WTC11 (cell line): Measurements from ENCODE around the gene NEO1. TPM values are rescaled to one million over a fixed set of nuclear protein-coding genes. Genes with fewer than 3 reads are reported as not detected.

Source experiments
- ATAC-seq: fragments of 200-7000 bp; cut with Tn5 transposase; 2 replicates; pipeline ENCODE4 v1.10.0; 2021; ENCODE audit warnings: mild to moderate bottlenecking, moderate library complexity
- CTCF ChIA-PET: fragments of 300-600 bp; sonication (Branson Sonifier 250); formaldehyde crosslinking; loops from one replicate; lab custom pipeline; 2021; ENCODE audit warnings: antibody characterized with exemption; lab: Charles Lee
- POLR2A ChIA-PET: fragments of 350-600 bp; sonication (Branson Sonifier 250); formaldehyde crosslinking; loops from one replicate; lab custom pipeline; 2021; ENCODE audit warnings: antibody characterized with exemption; lab: Charles Lee
- DNase-seq: peaks from one replicate; pipeline ENCODE4 v3.0.0; 2021; ENCODE audit warnings: low spot score
- H3K27ac Mint-ChIP-seq: 2 replicates; pipeline ENCODE4 v1.8.0; 2021; ENCODE audit warnings: mixed read lengths
- H3K27me3 Mint-ChIP-seq: 2 replicates; pipeline ENCODE4 v1.8.0; 2021; ENCODE audit warnings: low read depth, mild to moderate bottlenecking, moderate library complexity, mixed read lengths
- H3K36me3 Mint-ChIP-seq: 2 replicates; pipeline ENCODE4 v1.8.0; 2021; ENCODE audit warnings: mixed read lengths
- H3K4me1 Mint-ChIP-seq: 2 replicates; pipeline ENCODE4 v1.8.0; 2022; ENCODE audit warnings: mixed read lengths
- H3K4me3 Mint-ChIP-seq: 2 replicates; pipeline ENCODE4 v1.8.0; 2021; ENCODE audit warnings: mild to moderate bottlenecking, moderate library complexity, mixed read lengths
- H3K9me3 Mint-ChIP-seq: 2 replicates; pipeline ENCODE4 v1.8.0; 2021; ENCODE audit warnings: mixed read lengths
- CREM ChIP-seq: sonication (generic); formaldehyde crosslinking; IDR thresholded peaks from 2 replicates; pipeline ENCODE4 v1.8.1; 2022; ENCODE audit warnings: mild to moderate bottlenecking, missing genetic modification reagents, moderate library complexity
- ELF4 ChIP-seq: sonication (generic); formaldehyde crosslinking; IDR thresholded peaks from 2 replicates; pipeline ENCODE4 v1.8.1; 2022; ENCODE audit warnings: low read depth, mild to moderate bottlenecking, moderate library complexity, missing genetic modification reagents
- ESRRA ChIP-seq: sonication (generic); formaldehyde crosslinking; IDR thresholded peaks from 2 replicates; pipeline ENCODE4 v1.8.1; 2022; ENCODE audit warnings: mild to moderate bottlenecking, missing genetic modification reagents, borderline replicate concordance
- ETV6 ChIP-seq: sonication (generic); formaldehyde crosslinking; IDR thresholded peaks from 2 replicates; pipeline ENCODE4 v1.8.1; 2022; ENCODE audit warnings: mild to moderate bottlenecking, missing genetic modification reagents
- IRF2 ChIP-seq: sonication (generic); formaldehyde crosslinking; IDR thresholded peaks from 2 replicates; pipeline ENCODE4 v1.8.0; 2022; ENCODE audit warnings: low read depth, missing genetic modification reagents, borderline replicate concordance
- JAZF1 ChIP-seq: fragments of 250-450 bp; sonication (Bioruptor Pico); IDR thresholded peaks from 2 replicates; pipeline ENCODE4 v1.9.0; 2021; ENCODE audit warnings: moderate library complexity, mild to moderate bottlenecking, inconsistent platforms
- KAT7 ChIP-seq: sonication (generic); formaldehyde crosslinking; IDR thresholded peaks from 2 replicates; pipeline ENCODE4 v1.8.1; 2023; ENCODE audit warnings: missing genetic modification reagents, mild to moderate bottlenecking, borderline replicate concordance
- NFE2L1 ChIP-seq: sonication (generic); formaldehyde crosslinking; IDR thresholded peaks from 2 replicates; pipeline ENCODE4 v1.8.1; 2023; ENCODE audit warnings: missing genetic modification reagents
- NR2C2 ChIP-seq: sonication (generic); formaldehyde crosslinking; IDR thresholded peaks from 2 replicates; pipeline ENCODE4 v1.8.0; 2022; ENCODE audit warnings: mild to moderate bottlenecking, missing genetic modification reagents
- NR3C1 ChIP-seq: sonication (generic); formaldehyde crosslinking; conservative IDR thresholded peaks from 2 replicates; pipeline ENCODE4 v1.8.1; 2023; ENCODE audit warnings: low read depth, mild to moderate bottlenecking, missing genetic modification reagents
- RELA ChIP-seq: sonication (generic); formaldehyde crosslinking; IDR thresholded peaks from 2 replicates; pipeline ENCODE4 v1.8.1; 2022; ENCODE audit warnings: missing genetic modification reagents, mild to moderate bottlenecking, borderline replicate concordance
- SMAD4 ChIP-seq: sonication (generic); formaldehyde crosslinking; IDR thresholded peaks from 2 replicates; pipeline ENCODE4 v1.8.0; 2022; ENCODE audit warnings: mild to moderate bottlenecking, missing genetic modification reagents
- SOX15 ChIP-seq: fragments of 250-450 bp; sonication (Bioruptor Pico); IDR thresholded peaks from 2 replicates; pipeline ENCODE4 v1.9.0; 2021; ENCODE audit warnings: mild to moderate bottlenecking
- TCF7 ChIP-seq: sonication (generic); formaldehyde crosslinking; IDR thresholded peaks from 2 replicates; pipeline ENCODE4 v1.8.0; 2022; ENCODE audit warnings: mild to moderate bottlenecking, low read depth, missing genetic modification reagents, moderate library complexity
- TP53 ChIP-seq: sonication (generic); formaldehyde crosslinking; IDR thresholded peaks from 2 replicates; pipeline ENCODE4 v1.8.1; 2023; ENCODE audit warnings: mild to moderate bottlenecking, missing genetic modification reagents
- ZNF219 ChIP-seq: sonication (generic); formaldehyde crosslinking; IDR thresholded peaks from 2 replicates; pipeline ENCODE4 v1.8.0; 2023; ENCODE audit warnings: missing genetic modification reagents, mild to moderate bottlenecking, borderline replicate concordance
- ZNF263 ChIP-seq: sonication (generic); formaldehyde crosslinking; IDR thresholded peaks from 2 replicates; pipeline ENCODE4 v1.8.1; 2022; ENCODE audit warnings: low read depth, mild to moderate bottlenecking, moderate library complexity, missing genetic modification reagents
- ZNF423 ChIP-seq: fragments of 250-450 bp; sonication (Bioruptor Pico); IDR thresholded peaks from 2 replicates; pipeline ENCODE4 v2.1.2; 2022; ENCODE audit warnings: mild to moderate bottlenecking, moderate library complexity
- total RNA-seq: library from RNA; stranded (reverse); gene quantifications from 3 replicates; pipeline ENCODE4 v1.2.3, GENCODE V29; 2021
- TF ChIP-seq, protein P1 (sequence below): sonication (generic); formaldehyde crosslinking; conservative IDR thresholded peaks from 2 replicates; pipeline ENCODE4 v1.8.1; 2022; ENCODE audit warnings: mild to moderate bottlenecking, missing genetic modification reagents
- TF ChIP-seq, protein P2 (sequence below): sonication (generic); formaldehyde crosslinking; IDR thresholded peaks from 2 replicates; pipeline ENCODE4 v1.8.0; 2022; ENCODE audit warnings: mild to moderate bottlenecking, missing genetic modification reagents
- TF ChIP-seq, protein P3 (sequence below): sonication (generic); formaldehyde crosslinking; IDR thresholded peaks from 2 replicates; pipeline ENCODE4 v1.8.1; 2022; ENCODE audit warnings: low read depth, missing genetic modification reagents, borderline replicate concordance
- TF ChIP-seq, protein P4 (sequence below): sonication (generic); formaldehyde crosslinking; IDR thresholded peaks from 2 replicates; pipeline ENCODE4 v1.8.1; 2022; ENCODE audit warnings: missing genetic modification reagents, borderline replicate concordance
- TF ChIP-seq, protein P5 (sequence below): sonication (generic); formaldehyde crosslinking; IDR thresholded peaks from 2 replicates; pipeline ENCODE4 v1.8.1; 2022; ENCODE audit warnings: mild to moderate bottlenecking, missing genetic modification reagents, moderate library complexity, borderline replicate concordance

Gene NEO1
- total RNA-seq, 1 experiment from 2014 or later = 37.1 TPM

DNA sequence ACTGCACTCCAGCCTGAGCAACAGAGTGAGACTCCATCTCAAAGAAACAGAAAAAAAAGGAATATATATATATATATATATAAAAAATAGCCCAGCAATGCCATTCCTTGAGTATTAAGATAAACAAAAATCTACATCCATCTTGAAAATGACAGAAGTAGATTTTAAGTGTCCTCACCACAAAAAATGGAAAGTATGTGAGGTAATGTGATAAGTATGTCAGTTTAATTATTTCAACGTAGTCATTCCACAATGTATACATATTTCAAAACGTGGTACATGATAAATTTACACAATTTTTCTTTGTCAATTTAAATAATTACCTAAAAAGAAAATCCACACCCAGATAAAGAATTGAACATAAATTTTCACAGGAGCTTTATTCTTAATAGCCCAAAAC is 261.6 kb downstream of the NEO1 start:
- no peak for TF ChIP-seq CREM (CRISPR knock-in tag)
- no peak for TF ChIP-seq KAT7 (CRISPR knock-in tag)
- no peak for TF ChIP-seq ESRRA
- TF ChIP-seq, protein P1, sequence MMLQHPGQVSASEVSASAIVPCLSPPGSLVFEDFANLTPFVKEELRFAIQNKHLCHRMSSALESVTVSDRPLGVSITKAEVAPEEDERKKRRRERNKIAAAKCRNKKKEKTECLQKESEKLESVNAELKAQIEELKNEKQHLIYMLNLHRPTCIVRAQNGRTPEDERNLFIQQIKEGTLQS (CRISPR knock-in tag) = no peak
- no peak for TF ChIP-seq NR2C2 (CRISPR knock-in tag)
- no peak for TF ChIP-seq ZNF219
- TF ChIP-seq, protein P2, sequence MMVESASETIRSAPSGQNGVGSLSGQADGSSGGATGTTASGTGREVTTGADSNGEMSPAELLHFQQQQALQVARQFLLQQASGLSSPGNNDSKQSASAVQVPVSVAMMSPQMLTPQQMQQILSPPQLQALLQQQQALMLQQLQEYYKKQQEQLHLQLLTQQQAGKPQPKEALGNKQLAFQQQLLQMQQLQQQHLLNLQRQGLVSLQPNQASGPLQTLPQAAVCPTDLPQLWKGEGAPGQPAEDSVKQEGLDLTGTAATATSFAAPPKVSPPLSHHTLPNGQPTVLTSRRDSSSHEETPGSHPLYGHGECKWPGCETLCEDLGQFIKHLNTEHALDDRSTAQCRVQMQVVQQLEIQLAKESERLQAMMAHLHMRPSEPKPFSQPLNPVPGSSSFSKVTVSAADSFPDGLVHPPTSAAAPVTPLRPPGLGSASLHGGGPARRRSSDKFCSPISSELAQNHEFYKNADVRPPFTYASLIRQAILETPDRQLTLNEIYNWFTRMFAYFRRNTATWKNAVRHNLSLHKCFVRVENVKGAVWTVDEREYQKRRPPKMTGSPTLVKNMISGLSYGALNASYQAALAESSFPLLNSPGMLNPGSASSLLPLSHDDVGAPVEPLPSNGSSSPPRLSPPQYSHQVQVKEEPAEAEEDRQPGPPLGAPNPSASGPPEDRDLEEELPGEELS (CRISPR knock-in tag) = no peak
- no peak for TF ChIP-seq ZNF263 (CRISPR knock-in tag)
- no peak for TF ChIP-seq ELF4
- TF ChIP-seq TP53 (CRISPR knock-in tag) = no peak
- TF ChIP-seq ETV6 (CRISPR knock-in tag) = no peak
- TF ChIP-seq, protein P3, sequence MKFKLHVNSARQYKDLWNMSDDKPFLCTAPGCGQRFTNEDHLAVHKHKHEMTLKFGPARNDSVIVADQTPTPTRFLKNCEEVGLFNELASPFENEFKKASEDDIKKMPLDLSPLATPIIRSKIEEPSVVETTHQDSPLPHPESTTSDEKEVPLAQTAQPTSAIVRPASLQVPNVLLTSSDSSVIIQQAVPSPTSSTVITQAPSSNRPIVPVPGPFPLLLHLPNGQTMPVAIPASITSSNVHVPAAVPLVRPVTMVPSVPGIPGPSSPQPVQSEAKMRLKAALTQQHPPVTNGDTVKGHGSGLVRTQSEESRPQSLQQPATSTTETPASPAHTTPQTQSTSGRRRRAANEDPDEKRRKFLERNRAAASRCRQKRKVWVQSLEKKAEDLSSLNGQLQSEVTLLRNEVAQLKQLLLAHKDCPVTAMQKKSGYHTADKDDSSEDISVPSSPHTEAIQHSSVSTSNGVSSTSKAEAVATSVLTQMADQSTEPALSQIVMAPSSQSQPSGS (CRISPR knock-in tag) = no peak
- TF ChIP-seq JAZF1 (CRISPR knock-in tag) = no peak
- TF ChIP-seq, all 79 proteins: peak for 0
- Mint-ChIP-seq H3K36me3 (no peaks in the 10 kb centered on the region; the same call in 1 of the 2 replicates), H3K27ac (no peak overlapping the region), H3K27me3 (no peaks in the 10 kb centered on the region), H3K4me1 (peaks cover 13% of the 10 kb centered on the region; the same call in 1 of the 2 replicates), H3K4me3 (no peak overlapping the region), H3K9me3 (peaks cover 4% of the 10 kb centered on the region)
- ATAC-seq (no peak), DNase-seq (no peak)
- ChIA-PET POLR2A (no interaction called here), CTCF (interaction anchor here (0.6 kb wide), 1 partner anchor 148 kb away, joined by 3 read pairs; no protein-coding TSS in a partner anchor)

DNA sequence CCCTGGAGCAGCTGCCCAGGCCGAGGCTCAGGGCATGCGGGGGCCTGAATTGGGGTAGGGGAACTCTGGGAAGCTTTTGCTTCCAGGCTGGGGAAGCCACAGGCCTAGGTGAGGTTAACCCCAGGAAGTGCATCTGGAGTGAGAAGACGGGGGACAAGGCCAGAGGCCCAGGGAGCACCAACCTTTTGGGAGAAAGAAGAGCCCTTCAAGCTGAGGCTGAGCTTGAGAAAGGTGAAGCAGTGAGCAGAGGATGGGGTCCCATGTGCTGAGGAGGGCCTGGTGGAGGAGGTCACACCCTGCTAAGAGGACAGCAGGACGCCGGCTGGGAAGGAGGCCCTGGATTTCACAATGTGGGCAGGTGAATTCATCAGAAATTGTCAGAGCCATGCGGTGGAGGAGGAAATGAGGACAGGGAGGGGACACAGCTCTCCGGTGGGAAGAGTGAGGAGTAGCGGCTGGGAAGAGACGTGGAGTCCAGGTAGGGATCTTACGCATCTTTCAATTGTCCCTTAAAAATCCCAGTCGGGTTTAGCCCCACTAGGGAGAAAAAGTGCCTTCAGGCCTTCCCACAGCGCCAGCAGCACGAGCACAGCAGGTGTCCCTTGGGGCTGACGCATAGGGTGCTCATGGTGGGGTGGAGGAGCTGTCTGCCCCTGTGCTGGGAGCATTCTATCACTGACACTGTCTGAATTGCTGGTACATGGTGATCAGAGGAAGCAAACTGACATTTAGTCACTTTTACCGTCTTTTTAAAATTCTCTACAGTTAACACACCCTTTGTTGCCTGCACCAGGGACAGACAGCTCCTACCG is 265.6 kb downstream of the NEO1 start:
- ChIA-PET CTCF (interaction anchor here (0.6 to 2.5 kb wide), 6 partner anchors 12 to 414 kb away, joined by 3 to 9 read pairs (median 3); no protein-coding TSS in a partner anchor), POLR2A (interaction anchor here (0.7 kb wide), 1 partner anchor 51 kb away, joined by 3 read pairs; the partner anchor contains the start of gene HCN4)
- Mint-ChIP-seq H3K27me3 (no peaks in the 10 kb centered on the region; the same call in 1 of the 2 replicates), H3K4me3 (no peak overlapping the region), H3K4me1 (peaks cover 16% of the 10 kb centered on the region), H3K36me3 (no peaks in the 10 kb centered on the region; the same call in 1 of the 2 replicates), H3K9me3 (no peaks in the 10 kb centered on the region; the same call in 1 of the 2 replicates), H3K27ac (no peak overlapping the region)
- no peak for TF ChIP-seq SMAD4 (CRISPR knock-in tag)
- no peak for TF ChIP-seq NFE2L1 (CRISPR knock-in tag)
- ATAC-seq (no peak), DNase-seq (no peak)

DNA sequence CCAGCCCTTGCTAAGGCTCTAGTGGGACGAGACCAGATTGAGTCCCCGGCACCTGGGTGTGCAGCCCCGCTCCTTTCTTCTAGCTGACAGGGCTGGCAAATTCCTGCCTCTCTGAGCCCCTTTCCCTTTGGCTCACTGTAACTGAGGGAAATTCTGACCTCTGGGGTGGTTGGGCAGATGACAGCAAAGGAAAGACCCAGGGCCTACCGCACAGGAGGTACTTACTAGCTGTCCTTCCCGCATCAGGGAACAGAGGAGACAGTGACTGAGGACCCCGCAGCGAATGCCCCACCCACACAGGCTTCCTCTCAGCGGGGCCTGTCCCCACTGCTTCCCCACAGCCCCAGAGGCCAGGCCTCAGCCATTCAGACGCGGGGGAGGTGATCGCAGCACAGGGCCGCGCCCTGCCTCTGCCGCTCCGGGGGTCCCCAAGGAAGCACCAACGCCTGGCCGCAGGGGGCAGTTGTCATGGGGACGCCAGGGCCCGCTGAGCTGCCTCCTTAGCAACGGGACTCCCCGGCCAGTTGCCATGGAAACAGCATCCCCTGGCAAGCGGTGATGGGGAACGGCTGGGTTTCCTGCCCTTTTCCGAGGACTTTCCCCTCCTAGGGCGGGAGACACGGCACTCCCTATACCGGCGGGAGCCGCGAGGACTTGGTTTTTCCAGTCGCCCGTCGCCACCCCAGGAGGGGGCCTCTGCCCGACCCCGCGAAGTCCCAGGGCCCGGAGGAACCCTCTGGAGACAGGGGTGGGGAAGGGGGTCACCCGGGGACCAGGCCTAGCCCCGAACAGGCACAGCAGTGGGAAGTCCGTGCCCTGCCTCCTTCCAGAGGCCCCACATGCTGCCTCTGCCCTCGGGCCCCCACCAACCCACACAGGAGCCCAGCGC is 266.4 kb downstream of the NEO1 start:
- Mint-ChIP-seq H3K4me1 (peaks cover 16% of the 10 kb centered on the region), H3K9me3 (no peaks in the 10 kb centered on the region), H3K27me3 (no peaks in the 10 kb centered on the region; the same call in 1 of the 2 replicates), H3K36me3 (no peaks in the 10 kb centered on the region)
- peak; percentile 55 for ATAC-seq
- ChIA-PET POLR2A (interaction anchor here (0.7 to 1.1 kb wide), 2 partner anchors 45 to 50 kb away, joined by 3 read pairs; partner anchors contain the start of gene HCN4), CTCF (interaction anchor here (1.1 to 2.5 kb wide), 5 partner anchors 13 to 386 kb away, joined by 3 to 9 read pairs (median 3); no protein-coding TSS in a partner anchor)
- TF ChIP-seq TCF7 (CRISPR knock-in tag) = no peak
- no peak for TF ChIP-seq RELA (CRISPR knock-in tag)
- peak; percentile 88 for TF ChIP-seq ZNF423 (CRISPR knock-in tag)
- no peak for TF ChIP-seq NR3C1 (CRISPR knock-in tag)
- no peak for TF ChIP-seq KAT7 (CRISPR knock-in tag)
- TF ChIP-seq SOX15 (CRISPR knock-in tag) = no peak
- TF ChIP-seq, protein P4, sequence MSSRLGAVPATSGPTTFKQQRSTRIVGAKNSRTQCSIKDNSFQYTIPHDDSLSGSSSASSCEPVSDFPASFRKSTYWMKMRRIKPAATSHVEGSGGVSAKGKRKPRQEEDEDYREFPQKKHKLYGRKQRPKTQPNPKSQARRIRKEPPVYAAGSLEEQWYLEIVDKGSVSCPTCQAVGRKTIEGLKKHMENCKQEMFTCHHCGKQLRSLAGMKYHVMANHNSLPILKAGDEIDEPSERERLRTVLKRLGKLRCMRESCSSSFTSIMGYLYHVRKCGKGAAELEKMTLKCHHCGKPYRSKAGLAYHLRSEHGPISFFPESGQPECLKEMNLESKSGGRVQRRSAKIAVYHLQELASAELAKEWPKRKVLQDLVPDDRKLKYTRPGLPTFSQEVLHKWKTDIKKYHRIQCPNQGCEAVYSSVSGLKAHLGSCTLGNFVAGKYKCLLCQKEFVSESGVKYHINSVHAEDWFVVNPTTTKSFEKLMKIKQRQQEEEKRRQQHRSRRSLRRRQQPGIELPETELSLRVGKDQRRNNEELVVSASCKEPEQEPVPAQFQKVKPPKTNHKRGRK (CRISPR knock-in tag) = no peak
- no peak for TF ChIP-seq IRF2
- TF ChIP-seq, protein P5, sequence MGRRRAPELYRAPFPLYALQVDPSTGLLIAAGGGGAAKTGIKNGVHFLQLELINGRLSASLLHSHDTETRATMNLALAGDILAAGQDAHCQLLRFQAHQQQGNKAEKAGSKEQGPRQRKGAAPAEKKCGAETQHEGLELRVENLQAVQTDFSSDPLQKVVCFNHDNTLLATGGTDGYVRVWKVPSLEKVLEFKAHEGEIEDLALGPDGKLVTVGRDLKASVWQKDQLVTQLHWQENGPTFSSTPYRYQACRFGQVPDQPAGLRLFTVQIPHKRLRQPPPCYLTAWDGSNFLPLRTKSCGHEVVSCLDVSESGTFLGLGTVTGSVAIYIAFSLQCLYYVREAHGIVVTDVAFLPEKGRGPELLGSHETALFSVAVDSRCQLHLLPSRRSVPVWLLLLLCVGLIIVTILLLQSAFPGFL (CRISPR knock-in tag) = no peak
- TF ChIP-seq, all 79 proteins: peak for 1
- no peak overlapping the region for H3K27ac Mint-ChIP-seq
- no peak overlapping the region for H3K4me3 Mint-ChIP-seq
- DNase-seq = peak; percentile 70
